ENCODE results near the gene CCDC17.

The CCDC17 gene

DNA sequence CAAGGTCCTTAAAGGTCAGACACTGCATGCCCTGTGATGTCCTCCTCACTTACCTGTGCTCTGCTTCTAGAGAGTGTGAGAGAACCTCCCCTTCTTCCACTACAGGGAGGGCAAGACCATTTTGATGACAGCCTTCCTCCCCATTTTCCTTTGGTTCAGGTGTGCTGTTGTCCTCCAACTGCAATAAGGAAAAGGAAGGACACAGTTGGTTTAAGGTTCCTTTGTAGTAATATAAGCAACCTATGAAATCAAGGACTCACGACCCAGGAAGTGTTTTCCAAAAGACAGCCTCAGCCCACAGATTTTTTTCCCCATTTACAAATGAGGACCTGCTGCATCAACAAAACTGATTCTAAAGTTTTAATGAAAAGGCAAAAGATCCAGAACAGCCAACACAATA is 6.6 kb upstream of the CCDC17 start:
- Histone ChIP-seq H3K4me3 (ENCODE audit: low read depth in 1 of 2, low read length in 2 of 2) (no peak overlapping the region), H3K9ac (ENCODE audit: low read depth, low read length) (no peak overlapping the region), H3K36me3 (ENCODE audit: insufficient read depth, low read length) (peaks cover 97% of the 10 kb centered on the region), H3K4me1 (ENCODE audit: insufficient read depth, low read length) (no peaks in the 10 kb centered on the region), H2AFZ (ENCODE audit: low read depth, low read length) (no peak overlapping the region), H3K27ac (ENCODE audit: low read length) (no peak overlapping the region), H3K27me3 (ENCODE audit: insufficient read depth, low read length, poor library complexity) (no peaks in the 10 kb centered on the region), H3K9me3 (ENCODE audit: insufficient read depth, low read length, severe bottlenecking) (no peaks in the 10 kb centered on the region), H3K4me2 (ENCODE audit: insufficient read depth, low read length) (no peak overlapping the region), H3K79me2 (ENCODE audit: insufficient read depth, low read length) (no peaks in the 10 kb centered on the region), H4K20me1 (ENCODE audit: insufficient read depth, low read length) (no peaks in the 10 kb centered on the region)
- no peak for TF ChIP-seq EZH2 (IDR thresholded peaks at IDR 0.05; ENCODE audit: borderline replicate concordance, low read depth, low read length, severe bottlenecking)
- TF ChIP-seq, protein P1, sequence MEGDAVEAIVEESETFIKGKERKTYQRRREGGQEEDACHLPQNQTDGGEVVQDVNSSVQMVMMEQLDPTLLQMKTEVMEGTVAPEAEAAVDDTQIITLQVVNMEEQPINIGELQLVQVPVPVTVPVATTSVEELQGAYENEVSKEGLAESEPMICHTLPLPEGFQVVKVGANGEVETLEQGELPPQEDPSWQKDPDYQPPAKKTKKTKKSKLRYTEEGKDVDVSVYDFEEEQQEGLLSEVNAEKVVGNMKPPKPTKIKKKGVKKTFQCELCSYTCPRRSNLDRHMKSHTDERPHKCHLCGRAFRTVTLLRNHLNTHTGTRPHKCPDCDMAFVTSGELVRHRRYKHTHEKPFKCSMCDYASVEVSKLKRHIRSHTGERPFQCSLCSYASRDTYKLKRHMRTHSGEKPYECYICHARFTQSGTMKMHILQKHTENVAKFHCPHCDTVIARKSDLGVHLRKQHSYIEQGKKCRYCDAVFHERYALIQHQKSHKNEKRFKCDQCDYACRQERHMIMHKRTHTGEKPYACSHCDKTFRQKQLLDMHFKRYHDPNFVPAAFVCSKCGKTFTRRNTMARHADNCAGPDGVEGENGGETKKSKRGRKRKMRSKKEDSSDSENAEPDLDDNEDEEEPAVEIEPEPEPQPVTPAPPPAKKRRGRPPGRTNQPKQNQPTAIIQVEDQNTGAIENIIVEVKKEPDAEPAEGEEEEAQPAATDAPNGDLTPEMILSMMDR (IDR thresholded peaks at IDR 0.05; ENCODE audit: borderline replicate concordance, extremely low read depth, low read length, poor library complexity, severe bottlenecking) = no peak
- no peak for DNase-seq
- ATAC-seq (ENCODE audit: insufficient read depth, low read depth) = no peak

DNA sequence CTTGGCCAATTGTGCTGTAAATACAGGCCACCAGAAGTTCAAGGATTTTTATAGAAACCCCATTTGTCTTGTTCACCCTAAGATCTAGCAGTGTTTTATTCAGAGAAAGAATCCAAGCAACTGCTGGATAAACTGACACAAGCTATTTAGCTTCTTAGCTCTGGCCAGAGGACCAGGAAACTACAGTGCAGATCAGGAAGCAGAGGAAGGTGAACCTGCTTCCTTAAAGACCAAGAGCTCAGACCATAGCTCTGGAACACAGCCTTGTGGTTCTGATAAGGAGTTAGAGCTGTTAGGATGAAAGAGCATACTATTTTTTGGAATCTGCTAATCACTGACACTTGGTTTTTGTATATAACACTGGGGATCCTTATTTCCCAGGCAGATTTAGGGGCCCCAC is 5.2 kb upstream of the CCDC17 start:
- Histone ChIP-seq H3K9me3 (ENCODE audit: insufficient read depth, low read length, severe bottlenecking) (no peaks in the 10 kb centered on the region), H3K4me3 (ENCODE audit: low read depth in 1 of 2, low read length in 2 of 2) (no peak overlapping the region), H3K36me3 (ENCODE audit: insufficient read depth, low read length) (peaks cover 83% of the 10 kb centered on the region), H3K9ac (ENCODE audit: low read depth, low read length) (no peak overlapping the region), H3K27ac (ENCODE audit: low read length) (no peak overlapping the region), H3K4me2 (ENCODE audit: insufficient read depth, low read length) (no peak overlapping the region), H3K79me2 (ENCODE audit: insufficient read depth, low read length) (no peaks in the 10 kb centered on the region), H4K20me1 (ENCODE audit: insufficient read depth, low read length) (no peaks in the 10 kb centered on the region), H2AFZ (ENCODE audit: low read depth, low read length) (no peak overlapping the region), H3K27me3 (ENCODE audit: insufficient read depth, low read length, poor library complexity) (no peaks in the 10 kb centered on the region), H3K4me1 (ENCODE audit: insufficient read depth, low read length) (no peaks in the 10 kb centered on the region)
- DNase-seq = no peak
- ATAC-seq (ENCODE audit: insufficient read depth, low read depth) = no peak
- TF ChIP-seq, protein P1 (IDR thresholded peaks at IDR 0.05; ENCODE audit: borderline replicate concordance, extremely low read depth, low read length, poor library complexity, severe bottlenecking) = no peak
- TF ChIP-seq EZH2 (IDR thresholded peaks at IDR 0.05; ENCODE audit: borderline replicate concordance, low read depth, low read length, severe bottlenecking) = no peak

DNA sequence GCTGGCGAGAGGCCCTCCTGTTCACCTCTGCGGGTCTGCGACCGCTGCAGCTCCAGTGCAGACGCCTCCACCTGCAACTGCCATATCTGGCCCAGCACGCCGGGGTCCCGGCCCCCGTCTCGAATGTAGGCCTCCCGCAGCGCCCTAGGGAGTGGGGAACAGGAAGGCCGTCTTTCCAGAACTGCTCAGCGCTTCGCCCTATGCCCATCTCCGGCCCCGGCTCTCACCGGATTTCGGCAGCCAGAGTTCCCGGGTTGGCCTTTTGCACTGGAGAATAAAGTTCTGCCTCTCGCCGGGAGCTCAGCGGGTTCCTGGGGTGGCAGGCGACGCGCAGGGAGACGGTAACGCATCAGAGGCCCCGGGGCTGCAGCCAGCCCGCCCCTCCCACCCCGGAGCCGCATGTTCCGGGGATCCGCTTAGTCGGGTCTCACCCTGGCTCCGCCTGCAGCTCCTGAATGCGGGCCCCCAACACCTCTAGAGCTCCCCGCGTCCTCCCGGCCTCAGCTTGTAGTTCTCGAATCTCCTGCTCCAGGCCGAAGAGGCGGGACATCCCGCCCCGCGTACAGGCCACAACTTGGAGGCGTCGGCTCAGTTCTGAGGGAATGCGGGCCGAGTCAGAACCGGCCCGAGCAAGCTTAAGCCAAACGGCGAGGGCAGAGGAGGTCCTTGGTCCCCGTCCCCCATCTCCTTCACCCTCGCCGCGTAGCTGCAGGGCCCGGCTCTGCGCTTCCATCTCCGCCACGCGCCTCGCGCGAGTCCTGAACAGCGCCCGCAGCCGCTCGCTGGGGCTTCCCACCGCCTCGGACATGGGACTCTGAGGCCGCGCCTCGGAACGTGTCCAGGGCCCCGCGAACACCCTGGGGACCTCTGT is 1.1 kb downstream of the CCDC17 start:
- Histone ChIP-seq H3K79me2 (ENCODE audit: insufficient read depth, low read length) (no peaks in the 10 kb centered on the region), H3K4me1 (ENCODE audit: insufficient read depth, low read length) (no peaks in the 10 kb centered on the region), H3K36me3 (ENCODE audit: insufficient read depth, low read length) (peaks cover 72% of the 10 kb centered on the region), H3K9me3 (ENCODE audit: insufficient read depth, low read length, severe bottlenecking) (no peaks in the 10 kb centered on the region), H3K9ac (ENCODE audit: low read depth, low read length) (no peak overlapping the region), H3K27me3 (ENCODE audit: insufficient read depth, low read length, poor library complexity) (no peaks in the 10 kb centered on the region), H3K4me3 (ENCODE audit: low read depth in 1 of 2, low read length in 2 of 2) (no peak overlapping the region), H4K20me1 (ENCODE audit: insufficient read depth, low read length) (peaks cover 23% of the 10 kb centered on the region), H2AFZ (ENCODE audit: low read depth, low read length) (no peak overlapping the region), H3K4me2 (ENCODE audit: insufficient read depth, low read length) (no peak overlapping the region), H3K27ac (ENCODE audit: low read length) (no peak overlapping the region)
- DNase-seq (no peak), ATAC-seq (ENCODE audit: insufficient read depth, low read depth) (no peak)
- no peak for TF ChIP-seq EZH2 (IDR thresholded peaks at IDR 0.05; ENCODE audit: borderline replicate concordance, low read depth, low read length, severe bottlenecking)
- TF ChIP-seq, protein P1 (IDR thresholded peaks at IDR 0.05; ENCODE audit: borderline replicate concordance, extremely low read depth, low read length, poor library complexity, severe bottlenecking) = no peak

Data from DND-41 (cell line).